ENCODE measurements around the gene APLP1.
"Not testable (repeated sequence)": the region's sequence is repeated elsewhere in the genome, so short reads cannot be mapped to it uniquely, and the experiment has no call there.

The APLP1 gene

GRCh38 chr19:35868172-35868822 lies at the start of gene APLP1:
TSS of gene APLP1 (plus strand) at chr19:35868574. CDS start at chr19:35868637, 63 bp downstream.
- peak; percentile 21 for DNase-seq

- DNase-seq = no peak
Observed at GRCh38 chr19:35822579-35822978, 45.8 kb upstream of the APLP1 start.

- DNase-seq = no peak
Observed at GRCh38 chr19:35824150-35824549, 44.2 kb upstream of the APLP1 start.

- DNase-seq = peak; percentile 33
Observed at GRCh38 chr19:35828692-35829301, 39.6 kb upstream of the APLP1 start.

- no peak for DNase-seq
Observed at GRCh38 chr19:35830986-35831385, 37.4 kb upstream of the APLP1 start.

- DNase-seq = no peak
Observed at GRCh38 chr19:35832054-35832453, 36.3 kb upstream of the APLP1 start.

- no peak for DNase-seq
Observed at GRCh38 chr19:35833972-35834371, 34.4 kb upstream of the APLP1 start.

GRCh38 chr19:35836096-35836495 lies 32.3 kb upstream of the APLP1 start:
- DNase-seq = not testable (repeated sequence)

- no peak for DNase-seq
Observed at GRCh38 chr19:35841961-35842595, 26.3 kb upstream of the APLP1 start.

GRCh38 chr19:35842666-35843272 lies 25.6 kb upstream of the APLP1 start:
- DNase-seq = no peak

- DNase-seq = no peak
Observed at GRCh38 chr19:35843676-35844481, 24.5 kb upstream of the APLP1 start.

- no peak for DNase-seq
Observed at GRCh38 chr19:35844482-35845214, 23.7 kb upstream of the APLP1 start.

- no peak for DNase-seq
Observed at GRCh38 chr19:35845215-35846037, 22.9 kb upstream of the APLP1 start.

GRCh38 chr19:35846038-35846668 lies 22.2 kb upstream of the APLP1 start:
- DNase-seq = no peak

- DNase-seq = no peak
Observed at GRCh38 chr19:35847911-35848310, 20.5 kb upstream of the APLP1 start.

GRCh38 chr19:35848486-35848885 lies 19.9 kb upstream of the APLP1 start:
- no peak for DNase-seq

- no peak for DNase-seq
Observed at GRCh38 chr19:35848919-35849505, 19.4 kb upstream of the APLP1 start.

- no peak for DNase-seq
Observed at GRCh38 chr19:35851213-35852028, 17.0 kb upstream of the APLP1 start.

- DNase-seq = peak; percentile 5
Observed at GRCh38 chr19:35852029-35852780, 16.2 kb upstream of the APLP1 start, which contains the start of gene NPHS1. TSS of gene NPHS1 (minus strand) at chr19:35852504. CDS start at chr19:35851837, 667 bp downstream.

Measured in kidney glomerular epithelial cell (primary cell).